SK-N-SH (cell line): Measurements from ENCODE around the gene DHRSX. TPM values are rescaled to one million over a fixed set of nuclear protein-coding genes. Genes with fewer than 3 reads are reported as not detected.

Experiments used
- CTCF ChIA-PET: fragments of 300-600, 350-600 bp; formaldehyde crosslinking; extraction: SDS; loops from one replicate; lab custom pipeline; 2021; lab: Yijun Ruan, JAX
- POLR2A ChIA-PET: fragments of 350-600 bp; sonication (Branson Sonifier 250); formaldehyde crosslinking; extraction: SDS; loops from one replicate; lab custom pipeline; 2020; ENCODE audit warnings: antibody characterized with exemption, inconsistent platforms; lab: Yijun Ruan, JAX
- DNase-seq: peaks from one replicate; pipeline ENCODE4 v3.0.0; 2012
- H2AFZ ChIP-seq: fragments of 200-600 bp; sonication (generic); 2 replicates; pipeline ENCODE4 v1.8.1; 2016; ENCODE audit warnings: antibody characterized with exemption, mild to moderate bottlenecking, low read depth
- H3F3A ChIP-seq: fragments of 200-600 bp; sonication (generic); replicated peaks from 2 replicates; pipeline ENCODE3; 2016; ENCODE audit warnings: antibody characterized with exemption, mild to moderate bottlenecking; ENCODE audit not compliant: insufficient read depth
- H3K27ac ChIP-seq, 2 experiments: fragments of 200-500 bp in 1 of 2; fragments of 200-600 bp in 1 of 2; sonication (Bioruptor generic) in 1 of 2; sonication (generic), shearing (Covaris generic) in 1 of 2; 2 replicates each; pipeline versions ENCODE4 v1.5.1 to v1.6.1; 2014 to 2016; ENCODE audit warnings: low read depth in 2 of 2, inconsistent platforms in 1 of 2, low read length in 1 of 2, mild to moderate bottlenecking in 1 of 2, mixed read lengths in 1 of 2
- H3K27me3 ChIP-seq: fragments of 200-600 bp; sonication (generic), shearing (Covaris generic); 2 replicates; pipeline ENCODE4 v1.6.1; 2016; ENCODE audit warnings: mixed run types; ENCODE audit not compliant: insufficient read depth
- H3K36me3 ChIP-seq, 2 experiments: fragments of 200-500 bp in 1 of 2; fragments of 200-600 bp in 1 of 2; sonication (Bioruptor generic) in 1 of 2; sonication (generic) in 1 of 2; replicated peaks in 1 of 2; 2 replicates each; pipeline versions ENCODE3 to v1.5.1; 2014 to 2016; ENCODE audit warnings: low read length in 1 of 2, mild to moderate bottlenecking in 1 of 2; ENCODE audit not compliant: insufficient read depth in 2 of 2, control insufficient read depth in 1 of 2
- H3K4me1 ChIP-seq, 2 experiments: fragments of 200-500 bp in 1 of 2; fragments of 200-600 bp in 1 of 2; sonication (Bioruptor generic) in 1 of 2; sonication (generic), shearing (Covaris generic) in 1 of 2; 2 replicates each; pipeline versions ENCODE4 v1.5.1 to v1.6.1; 2014 to 2016; ENCODE audit warnings: low read depth in 1 of 2, low read length in 1 of 2, mixed run types in 1 of 2; ENCODE audit not compliant: insufficient read depth in 2 of 2, control insufficient read depth in 1 of 2
- H3K4me2 ChIP-seq: fragments of 200-600 bp; sonication (generic), shearing (Covaris generic); 2 replicates; pipeline ENCODE4 v1.6.1; 2017; ENCODE audit warnings: mixed run types
- H3K4me3 ChIP-seq, 2 experiments: fragments of 200-500 bp in 1 of 2; fragments of 200-600 bp in 1 of 2; sonication (Bioruptor generic) in 1 of 2; sonication (generic), shearing (Covaris generic) in 1 of 2; 2 replicates each; pipeline versions ENCODE4 v1.5.1 to v1.8.1; 2014 to 2016; ENCODE audit warnings: low read depth in 2 of 2, inconsistent platforms in 1 of 2, low read length in 1 of 2, mild to moderate bottlenecking in 1 of 2, mixed read lengths in 1 of 2, moderate library complexity in 1 of 2
- H3K79me2 ChIP-seq: fragments of 200-600 bp; sonication (generic); 2 replicates; pipeline ENCODE4 v1.8.1; 2017; ENCODE audit warnings: mild to moderate bottlenecking; ENCODE audit not compliant: insufficient read depth
- H3K9ac ChIP-seq: fragments of 200-600 bp; sonication (generic); 2 replicates; pipeline ENCODE4 v1.6.1; 2017; ENCODE audit warnings: mixed run types
- H3K9me2 ChIP-seq: fragments of 200-600 bp; sonication (generic); 2 replicates; pipeline ENCODE4 v1.6.1; 2017; ENCODE audit warnings: mixed run types
- H3K9me3 ChIP-seq: fragments of 200-600 bp; sonication (generic); 2 replicates; pipeline ENCODE4 v1.6.1; 2017; ENCODE audit warnings: mixed run types, mild to moderate bottlenecking, moderate library complexity
- H4K20me1 ChIP-seq: fragments of 200-600 bp; sonication (generic); 2 replicates; pipeline ENCODE4 v1.6.1; 2017; ENCODE audit warnings: mild to moderate bottlenecking, mixed run types; ENCODE audit not compliant: insufficient read depth
- CTCF ChIP-seq: fragments of 200-600 bp; sonication (generic); IDR thresholded peaks from 2 replicates; pipeline ENCODE4 v1.6.1; 2017; ENCODE audit warnings: antibody characterized with exemption, mild to moderate bottlenecking, moderate library complexity
- ELF1 ChIP-seq: IDR thresholded peaks from 2 replicates; pipeline ENCODE4 v1.4.0; 2012
- EZH2phosphoT487 ChIP-seq: fragments of 200-600 bp; sonication (generic); IDR thresholded peaks from 2 replicates; pipeline ENCODE4 v1.6.1; 2017; ENCODE audit warnings: low read depth, mixed run types, mild to moderate bottlenecking, antibody characterized with exemption, moderate library complexity, borderline replicate concordance
- GABPA ChIP-seq: IDR thresholded peaks from 2 replicates; pipeline ENCODE4 v1.4.0; 2012; ENCODE audit warnings: low read depth, mild to moderate bottlenecking
- MAX ChIP-seq: IDR thresholded peaks from 2 replicates; pipeline ENCODE4 v1.4.0; 2012; ENCODE audit warnings: low read depth
- PBX3 ChIP-seq: IDR thresholded peaks from 2 replicates; pipeline ENCODE4; 2012
- REST ChIP-seq: IDR thresholded peaks from 2 replicates; pipeline ENCODE4 v1.6.1; 2012; ENCODE audit warnings: mild to moderate bottlenecking, low read depth, low read length, moderate library complexity
- RXRA ChIP-seq: IDR thresholded peaks from 2 replicates; pipeline ENCODE4 v1.4.0; 2012; ENCODE audit warnings: low read depth, mild to moderate bottlenecking, borderline replicate concordance
- SMC3 ChIP-seq: IDR thresholded peaks from 2 replicates; pipeline ENCODE4 v1.6.1; 2012; ENCODE audit warnings: low read depth, low read length, improper control_type of control experiment
- TAF1 ChIP-seq: IDR thresholded peaks from 2 replicates; pipeline ENCODE4 v1.6.1; 2012; ENCODE audit warnings: low read depth, mild to moderate bottlenecking, low read length, moderate library complexity, borderline replicate concordance
- TEAD4 ChIP-seq: IDR thresholded peaks from 2 replicates; pipeline ENCODE4 v1.4.0; 2012; ENCODE audit warnings: mild to moderate bottlenecking, borderline replicate concordance; ENCODE audit not compliant: insufficient read depth
- USF2 ChIP-seq: fragments of 150-350 bp; IDR thresholded peaks from 2 replicates; pipeline ENCODE4 v1.6.1; 2017; ENCODE audit warnings: antibody characterized with exemption, low read length, low read depth, borderline replicate concordance
- WGBS: methylation state at CpG from one replicate; pipeline ENCODE4 v1.1.6; 2017; ENCODE audit warnings: low lambda C conversion rate; 5-methylcytosine and 5-hydroxymethylcytosine counted together
- polyA plus RNA-seq, 3 experiments: library from polyadenylated mRNA; depleted of rRNA; stranded (reverse); fragments of >200 nt; gene quantifications; 2 replicates each; pipeline ENCODE4 v1.2.3, GENCODE V29; 2012

DHRSX gene
- polyA plus RNA-seq, 1 of the 3 experiments (the other 2 are of a cell fraction) = 34.3 TPM

GRCh38 chrX:2336181-2336580 lies 164.6 kb downstream of the DHRSX start (continued):
- TF ChIP-seq CTCF = no peak
- no peak for TF ChIP-seq TAF1
- TF ChIP-seq PBX3 = no peak
- no peak for TF ChIP-seq GABPA
- TF ChIP-seq SMC3 = no peak
- no peak for TF ChIP-seq USF2
- no peak for TF ChIP-seq EZH2phosphoT487

GRCh38 chrX:2334237-2334636 lies 166.5 kb downstream of the DHRSX start:
- Histone ChIP-seq H3K36me3 (no peaks in the 10 kb centered on the region), H3K9ac (no peak overlapping the region), H3K79me2 (no peaks in the 10 kb centered on the region), H3K9me3 (no peaks in the 10 kb centered on the region), H3K9me2 (no peaks in the 10 kb centered on the region), H3K4me3 (no peak overlapping the region), H4K20me1 (no peaks in the 10 kb centered on the region), H2AFZ (no peak overlapping the region), H3K27me3 (no peaks in the 10 kb centered on the region), H3F3A (no peaks in the 10 kb centered on the region)
- 89% methylated on average over 9 of the region's 9 CpGs for WGBS
- no peak for DNase-seq
- CTCF ChIA-PET = no interaction called here
- TF ChIP-seq TEAD4 (no peak), RXRA (peak; percentile 26; the same call in 1 of the 2 replicates), SMC3 (no peak), REST (no peak), MAX (no peak), ELF1 (no peak)
- TF ChIP-seq, all 33 proteins: peak for 1
- Histone ChIP-seq H3K27ac (no peak overlapping the region), H3K4me2 (no peak overlapping the region), H3K4me1 (no peaks in the 10 kb centered on the region)
- POLR2A ChIA-PET = no interaction called here
